Superior temporal gyrus (tissue), 1 donor: ENCODE results near the gene CD86.
"Not testable (repeated sequence)": the region's sequence is repeated elsewhere in the genome, so short reads cannot be mapped to it uniquely, and the experiment has no call there.

ENCODE experiments used
- DNase-seq: peaks from one replicate; pipeline ENCODE4 v3.0.0-alpha.2; 2016; ENCODE audit errors: extremely low spot score

Gene CD86, protein sequence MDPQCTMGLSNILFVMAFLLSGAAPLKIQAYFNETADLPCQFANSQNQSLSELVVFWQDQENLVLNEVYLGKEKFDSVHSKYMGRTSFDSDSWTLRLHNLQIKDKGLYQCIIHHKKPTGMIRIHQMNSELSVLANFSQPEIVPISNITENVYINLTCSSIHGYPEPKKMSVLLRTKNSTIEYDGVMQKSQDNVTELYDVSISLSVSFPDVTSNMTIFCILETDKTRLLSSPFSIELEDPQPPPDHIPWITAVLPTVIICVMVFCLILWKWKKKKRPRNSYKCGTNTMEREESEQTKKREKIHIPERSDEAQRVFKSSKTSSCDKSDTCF

DNA sequence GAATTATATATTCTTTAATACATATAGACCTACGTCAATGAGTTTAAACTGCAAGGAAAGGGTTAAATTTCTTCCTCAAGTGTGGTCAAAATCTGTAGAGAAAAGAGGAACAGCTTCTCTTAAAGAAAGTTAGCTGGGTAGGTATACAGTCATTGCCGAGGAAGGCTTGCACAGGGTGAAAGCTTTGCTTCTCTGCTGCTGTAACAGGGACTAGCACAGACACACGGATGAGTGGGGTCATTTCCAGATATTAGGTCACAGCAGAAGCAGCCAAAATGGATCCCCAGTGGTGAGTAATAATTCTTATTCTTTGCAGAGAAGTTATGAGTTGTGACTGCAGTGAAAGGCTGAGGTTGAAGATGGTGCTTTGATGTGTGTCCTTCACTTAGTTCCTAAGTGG, at the start of gene CD86:
TSS of gene CD86 (plus strand) at position 148 of the 400 bp plus-strand sequence. CDS start at position 276, 128 bp downstream.
- no peak for DNase-seq

DNA sequence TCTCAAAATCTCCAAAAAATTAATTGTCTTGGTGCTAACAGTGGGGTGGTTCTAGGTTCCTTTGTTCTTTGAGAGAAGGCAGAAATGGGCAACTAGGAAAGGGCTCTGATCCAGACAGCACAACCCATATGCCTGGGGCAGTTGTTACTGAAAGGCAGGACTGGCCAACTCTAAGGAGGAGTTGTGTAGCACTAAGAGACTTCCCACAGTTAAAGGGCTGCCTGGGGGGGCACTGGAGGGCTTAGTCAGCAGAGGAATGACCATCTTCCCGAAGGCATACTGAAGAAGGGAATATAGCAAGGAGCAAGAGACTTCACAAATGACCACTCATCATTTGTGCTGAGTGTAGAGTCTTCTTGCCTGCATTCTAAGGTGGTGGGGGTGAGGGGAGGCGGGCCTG, 48.9 kb upstream of the CD86 start:
- DNase-seq: no peak

DNA sequence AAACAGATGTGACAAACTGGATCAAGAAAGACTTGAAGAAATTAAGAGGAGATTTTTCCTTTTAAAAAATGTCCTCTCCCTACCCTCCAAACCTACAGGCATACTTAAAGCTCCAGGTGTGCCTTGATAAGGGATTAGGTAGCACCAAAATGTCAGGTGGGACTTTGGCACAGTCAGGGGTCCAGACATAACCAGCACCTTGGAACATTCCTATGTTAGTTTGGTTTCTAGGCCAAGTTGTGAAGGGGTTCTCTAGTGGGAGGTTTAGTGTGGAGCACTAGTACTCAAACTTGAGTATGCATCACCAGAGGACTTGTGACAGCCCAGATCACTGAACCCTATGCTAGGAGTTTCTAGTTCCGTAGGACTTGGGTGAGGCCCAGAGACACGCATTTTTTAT, 47.0 kb upstream of the CD86 start:
- DNase-seq: no peak

DNA sequence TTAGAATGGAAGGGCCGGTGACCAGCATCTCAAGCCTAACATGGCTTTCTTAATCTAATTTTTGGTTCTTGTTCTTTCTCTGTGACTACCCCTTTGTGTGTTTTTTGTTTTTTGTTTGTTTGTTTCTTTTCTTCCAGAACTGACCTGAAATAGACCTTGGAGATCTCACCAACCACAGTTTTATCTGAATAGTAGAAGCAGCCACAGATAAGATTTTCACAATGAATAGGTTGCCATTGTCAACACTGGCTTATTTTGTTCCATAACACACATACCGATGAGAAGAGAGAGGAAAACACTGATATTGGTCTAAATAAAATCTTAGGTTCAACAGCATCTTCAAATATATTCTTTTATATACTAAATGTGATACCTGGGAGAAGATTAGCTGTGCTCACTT, 44.7 kb upstream of the CD86 start:
- no peak for DNase-seq

DNA sequence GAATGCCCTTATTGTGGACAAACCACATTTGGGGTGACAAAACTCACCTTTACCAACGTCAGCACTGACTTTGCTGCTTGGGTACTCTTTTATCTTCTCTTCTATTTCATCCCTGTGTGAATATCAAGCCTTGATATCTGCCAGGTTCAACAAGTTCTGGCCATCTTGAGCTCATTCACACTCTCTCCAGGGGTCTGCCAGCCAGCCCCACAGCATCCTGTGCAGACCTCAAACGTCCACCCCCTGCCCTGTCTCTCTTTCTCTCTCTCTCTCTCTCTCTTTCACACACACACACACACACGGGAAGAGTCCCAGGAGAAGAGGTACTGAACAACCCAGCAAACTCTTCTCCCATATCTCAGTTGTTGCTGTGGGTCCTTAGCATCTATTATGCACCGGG, 43.8 kb upstream of the CD86 start:
- DNase-seq: no peak

DNA sequence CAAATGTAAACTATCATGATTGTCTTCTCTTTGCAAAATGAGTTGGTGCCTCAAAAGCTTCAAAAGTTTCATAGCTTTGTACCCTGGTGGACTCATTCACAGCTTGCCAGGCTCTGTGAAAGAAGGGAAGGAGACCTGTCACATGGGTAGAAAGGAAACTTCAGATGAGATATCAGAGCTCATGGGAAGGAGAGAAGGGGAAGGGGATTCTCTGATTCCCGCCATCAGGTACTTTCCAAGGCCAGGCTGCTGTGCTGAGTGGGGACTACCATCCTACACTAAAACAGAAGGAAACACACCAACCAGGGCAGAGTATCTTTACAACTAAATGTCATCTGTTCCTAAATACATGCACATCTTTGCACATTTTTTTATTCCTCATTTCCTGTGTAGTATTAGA, 42.3 kb upstream of the CD86 start:
- DNase-seq: no peak

DNA sequence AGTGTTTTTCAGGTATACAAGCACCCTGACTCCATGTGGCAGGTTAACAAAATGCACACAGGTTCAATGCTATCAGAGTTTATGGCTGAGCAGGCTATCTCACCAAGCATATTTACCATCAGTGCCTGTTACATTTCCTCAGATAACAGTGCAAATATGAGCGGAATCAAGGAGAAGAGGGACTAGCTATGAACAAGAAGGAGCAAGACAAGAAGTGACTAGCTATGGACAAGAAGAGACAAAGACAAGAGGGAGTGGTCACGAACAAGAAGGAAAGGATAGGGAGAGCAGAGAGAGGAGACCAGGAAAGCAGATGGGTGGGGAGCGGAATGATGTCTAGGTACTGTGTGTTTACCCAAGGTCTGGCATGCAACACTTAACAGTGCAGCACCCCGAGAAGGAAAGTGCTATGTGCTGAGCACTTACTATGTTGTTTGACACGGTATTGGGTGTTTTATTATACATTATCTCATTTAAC, 41.7 kb upstream of the CD86 start:
- no peak for DNase-seq

DNA sequence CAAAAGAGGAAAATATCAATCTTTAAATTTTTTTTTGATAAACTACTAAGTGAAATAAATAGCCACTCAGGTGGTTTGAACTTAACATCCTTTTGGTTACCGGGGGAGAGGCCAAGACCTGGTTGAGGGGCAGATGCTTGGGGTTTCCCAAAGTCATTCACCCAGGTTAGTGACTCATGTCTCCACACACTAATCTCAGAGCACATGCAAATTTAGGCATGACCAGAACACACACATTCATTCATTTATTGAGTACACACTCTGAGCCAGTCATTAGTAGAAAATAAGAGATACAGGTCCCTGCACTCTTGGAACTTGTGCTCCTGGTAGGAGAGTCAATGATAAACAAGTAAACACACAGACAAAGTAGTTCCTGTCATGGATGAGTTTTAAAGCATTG, 40.4 kb upstream of the CD86 start:
- no peak for DNase-seq

DNA sequence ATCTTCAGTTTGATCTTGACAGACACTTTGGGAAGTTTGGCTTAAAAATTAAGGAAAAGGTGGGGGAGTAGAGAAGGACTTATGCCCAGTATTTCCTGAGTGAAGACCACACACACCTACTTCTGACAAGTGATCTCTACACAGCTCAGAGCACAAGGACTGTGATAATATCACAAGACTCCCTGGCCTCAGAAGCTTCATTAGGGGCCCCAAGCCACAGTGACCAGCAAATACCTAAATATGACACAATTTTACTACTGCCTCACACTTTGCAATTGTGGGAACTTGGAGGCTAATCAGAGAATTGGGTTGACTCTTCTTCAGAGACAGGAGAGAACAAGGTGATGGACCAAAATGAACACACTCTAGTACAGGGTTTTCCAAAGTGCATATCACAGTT, 35.7 kb upstream of the CD86 start:
- DNase-seq: no peak

DNA sequence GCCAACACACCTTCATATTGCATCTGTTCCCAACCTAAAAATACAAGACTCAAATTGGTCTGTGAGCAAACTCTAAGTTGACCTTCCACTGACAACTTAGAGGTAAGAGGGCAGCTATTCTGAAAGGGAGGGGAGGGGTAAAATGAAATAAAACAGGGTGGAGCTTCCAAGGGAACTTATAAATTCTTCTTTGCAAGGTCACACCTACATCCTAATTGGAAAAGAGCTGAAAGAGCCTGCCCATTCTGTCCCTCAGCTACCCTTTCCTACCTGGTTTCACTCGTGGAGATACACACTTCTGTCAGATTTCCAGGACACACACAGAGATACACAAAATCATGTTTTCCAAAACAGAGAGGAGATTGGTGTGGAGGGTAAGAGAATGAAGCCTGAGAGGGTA, 34.1 kb upstream of the CD86 start:
- no peak for DNase-seq

DNA sequence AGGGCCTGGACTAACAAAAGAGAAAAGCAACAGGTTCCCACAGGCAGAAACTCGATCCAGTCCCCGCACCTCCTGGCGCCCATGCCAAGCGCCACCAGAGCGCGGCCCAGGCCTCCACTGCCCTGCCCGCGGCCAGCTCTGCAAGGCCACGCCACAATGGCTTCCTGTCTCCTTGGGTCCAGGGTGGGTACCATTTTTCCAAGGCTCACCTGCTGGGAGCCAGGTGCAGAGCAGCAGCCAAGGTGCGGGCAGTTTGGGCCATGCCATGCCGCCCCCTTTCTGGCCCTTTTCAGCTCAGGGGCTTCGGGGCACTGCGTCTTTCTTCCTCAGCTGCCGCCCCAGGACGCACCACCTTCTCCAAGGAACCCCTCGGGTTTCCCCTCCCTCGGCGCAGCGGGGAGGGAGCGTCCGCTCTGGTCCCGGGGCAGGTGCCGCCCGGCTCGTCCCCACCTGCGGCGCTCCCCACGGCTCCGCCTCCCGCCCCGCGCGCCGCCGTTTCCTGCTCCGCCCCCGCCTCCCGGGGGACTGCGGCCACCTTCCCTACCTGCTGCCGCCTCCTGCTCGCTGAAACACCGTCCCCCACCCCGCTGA, 33.3 kb upstream of the CD86 start, which contains the start of gene ILDR1:
TSS of gene ILDR1 (minus strand) at position 437 of the 591 bp plus-strand sequence. CDS start at position 267, 170 bp downstream.
- no peak for DNase-seq

DNA sequence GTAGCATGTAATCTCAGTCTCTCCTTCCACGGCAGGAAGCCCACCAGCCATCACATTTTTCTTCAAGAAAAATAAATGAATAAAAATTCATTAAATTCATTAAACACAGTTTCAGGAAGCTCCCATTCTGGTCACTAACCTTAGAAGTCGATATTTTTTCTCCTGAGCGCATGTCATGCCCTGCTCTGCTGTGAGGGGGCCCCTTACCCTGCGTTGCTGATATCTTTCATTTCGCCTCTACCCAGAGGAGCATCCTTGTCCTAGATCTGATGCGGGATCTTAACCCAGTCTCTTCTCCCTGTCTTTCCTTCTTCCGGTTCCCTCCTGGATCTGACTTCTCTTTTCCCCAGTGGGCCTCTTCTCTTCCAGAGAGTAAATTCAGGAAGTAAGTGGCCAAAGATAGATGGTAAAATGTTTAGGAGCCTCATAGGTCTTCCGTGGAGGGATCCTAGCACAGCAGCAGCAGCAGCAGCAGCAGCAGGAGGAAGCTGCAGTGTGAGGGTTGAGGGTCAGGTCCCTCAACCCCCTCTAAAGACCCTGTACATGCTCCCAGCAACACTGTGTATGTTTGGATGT, 31.7 kb upstream of the CD86 start:
- DNase-seq: no peak

DNA sequence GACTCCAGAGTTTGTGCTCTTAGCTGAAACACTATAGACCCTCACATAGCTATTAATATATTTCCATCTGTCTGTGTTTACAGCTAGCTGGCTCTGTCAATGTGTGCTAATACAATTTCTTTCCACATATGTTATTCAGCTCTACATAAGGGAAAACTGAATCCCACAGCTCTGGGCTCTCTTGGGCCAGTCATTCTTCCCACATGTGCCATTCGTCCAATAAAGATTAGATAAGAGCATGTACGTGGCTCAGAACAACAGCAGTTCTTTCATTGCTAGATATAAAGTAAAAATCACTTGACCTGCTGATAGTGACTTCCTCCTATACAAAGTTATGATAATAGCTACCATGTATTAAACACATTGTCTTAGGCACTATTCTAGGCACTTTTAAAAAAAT, 30.4 kb upstream of the CD86 start:
- no peak for DNase-seq

DNA sequence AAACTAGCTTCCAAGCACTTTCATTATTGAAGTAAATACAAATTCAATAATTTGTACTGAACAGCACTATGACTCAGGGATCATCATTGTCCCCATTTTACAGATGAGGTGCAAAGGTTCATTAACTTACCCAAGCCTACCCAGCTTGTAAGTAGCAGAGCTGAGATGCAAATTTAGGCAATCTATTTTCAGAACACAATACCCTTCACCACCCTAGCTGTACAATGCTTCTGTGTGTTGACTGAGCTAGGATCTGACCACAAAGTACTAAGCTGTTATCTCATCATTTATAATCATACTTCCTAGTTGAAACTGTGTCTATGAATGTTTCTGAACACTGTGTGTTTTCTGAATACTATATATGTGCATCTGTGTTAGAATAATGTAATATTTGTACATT, 29.9 kb upstream of the CD86 start:
- no peak for DNase-seq

DNA sequence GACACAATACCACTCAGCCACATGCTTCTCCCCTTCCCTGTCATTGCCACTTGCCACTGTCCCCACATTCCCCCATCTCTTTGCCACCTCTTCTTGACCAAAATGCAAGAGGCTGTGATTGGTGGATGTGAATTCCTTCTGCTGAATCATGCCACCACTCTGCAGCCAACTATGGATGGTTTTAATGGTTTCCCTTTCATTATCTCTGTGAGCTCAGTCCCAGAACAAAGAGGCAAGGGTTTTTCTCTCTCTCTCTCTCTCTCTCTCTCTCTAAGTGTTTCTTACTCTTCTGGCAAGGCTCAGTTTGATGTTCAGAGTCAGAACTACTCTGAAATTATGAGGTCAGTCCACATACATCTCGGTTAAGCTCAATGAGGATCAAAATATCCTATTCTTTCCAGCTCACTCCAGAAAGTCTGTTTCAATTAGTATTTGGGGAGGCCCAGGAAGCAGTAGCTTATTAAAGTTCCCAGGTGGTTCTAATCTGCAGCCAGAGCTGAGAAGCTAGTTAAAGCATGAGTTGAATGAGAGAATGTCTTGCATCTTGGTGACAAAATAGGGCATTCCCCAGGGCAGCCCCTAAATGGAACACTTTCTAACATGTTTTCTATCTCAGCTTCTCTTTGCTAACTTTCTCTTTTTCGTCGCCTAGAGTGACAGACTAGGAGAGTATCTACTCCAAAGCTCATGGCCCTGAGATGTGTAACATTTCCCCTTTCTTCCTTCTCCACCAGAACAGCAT, 24.6 kb upstream of the CD86 start:
- DNase-seq: no peak

DNA sequence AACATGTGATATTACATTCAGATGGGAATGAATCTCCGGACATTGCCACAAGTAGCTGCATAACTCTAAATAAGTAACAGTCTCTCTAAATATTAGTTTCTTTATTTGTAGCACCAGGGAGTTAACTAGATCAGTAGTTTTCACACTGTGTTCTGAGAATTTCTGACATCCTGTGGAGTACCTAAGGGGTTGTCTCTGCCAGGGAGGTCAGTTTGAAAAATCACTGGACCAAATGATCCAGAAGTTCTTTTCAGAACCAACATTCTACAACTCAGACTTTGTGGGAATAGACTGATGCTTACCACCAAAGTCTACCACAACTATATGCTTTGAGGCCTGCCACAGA, 24.1 kb upstream of the CD86 start:
- no peak for DNase-seq

DNA sequence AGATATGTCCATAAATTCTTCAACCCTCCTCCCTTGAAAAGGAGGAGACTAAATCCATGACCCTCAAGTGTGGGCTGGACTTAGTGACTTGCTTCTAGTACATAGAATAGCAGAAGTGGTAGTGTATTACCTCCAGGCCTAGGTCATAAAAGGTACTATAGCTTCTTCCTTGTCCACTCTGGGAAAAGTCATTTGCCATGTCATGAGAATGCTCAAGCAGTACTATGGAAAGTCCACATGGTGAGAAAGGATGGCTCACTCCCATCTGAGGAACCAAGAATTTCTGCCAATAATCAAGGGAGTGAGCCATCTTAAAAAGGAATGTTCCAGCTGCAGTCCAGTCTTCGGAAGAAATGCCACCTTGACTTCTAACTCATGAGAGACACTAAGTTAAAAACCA, 22.6 kb upstream of the CD86 start:
- no peak for DNase-seq

DNA sequence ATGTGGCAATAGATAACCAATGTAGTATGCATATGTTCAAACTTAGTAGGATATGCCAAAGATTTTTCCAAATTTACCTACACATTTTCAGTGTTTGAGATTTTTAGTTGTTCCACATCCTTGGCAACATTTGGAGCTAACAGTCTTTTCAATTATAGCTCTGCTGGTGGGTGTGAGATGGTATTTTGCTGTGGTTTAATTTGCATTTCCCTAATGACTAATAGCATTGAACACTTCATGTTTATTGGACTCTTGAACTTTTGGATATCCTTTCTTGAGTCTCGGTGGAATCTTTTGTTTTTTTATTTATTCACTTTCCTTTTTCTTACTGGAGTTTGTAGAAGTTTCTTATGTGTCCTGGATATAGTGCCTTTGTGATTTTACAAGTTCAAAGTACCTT, 22.1 kb upstream of the CD86 start:
- DNase-seq: no peak

DNA sequence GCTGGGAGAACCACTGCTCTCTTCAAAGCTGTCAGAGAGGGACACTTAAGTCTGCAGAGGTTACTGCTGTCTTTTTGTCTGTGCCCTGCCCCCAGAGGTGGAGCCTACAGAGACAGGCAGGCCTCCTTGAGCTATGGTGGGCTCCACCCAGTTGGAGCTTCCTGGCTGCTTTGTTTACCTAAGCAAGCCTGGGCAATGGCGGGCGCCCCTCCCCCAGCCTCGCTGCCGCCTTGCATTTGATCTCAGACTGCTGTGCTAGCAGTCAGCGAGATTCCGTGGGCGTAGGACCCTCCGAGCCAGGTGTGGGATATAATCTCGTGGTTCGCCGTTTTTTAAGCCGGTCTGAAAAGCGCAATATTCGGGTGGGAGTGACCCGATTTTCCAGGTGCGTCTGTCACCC, 7.9 kb upstream of the CD86 start:
- DNase-seq: not testable (repeated sequence)

DNA sequence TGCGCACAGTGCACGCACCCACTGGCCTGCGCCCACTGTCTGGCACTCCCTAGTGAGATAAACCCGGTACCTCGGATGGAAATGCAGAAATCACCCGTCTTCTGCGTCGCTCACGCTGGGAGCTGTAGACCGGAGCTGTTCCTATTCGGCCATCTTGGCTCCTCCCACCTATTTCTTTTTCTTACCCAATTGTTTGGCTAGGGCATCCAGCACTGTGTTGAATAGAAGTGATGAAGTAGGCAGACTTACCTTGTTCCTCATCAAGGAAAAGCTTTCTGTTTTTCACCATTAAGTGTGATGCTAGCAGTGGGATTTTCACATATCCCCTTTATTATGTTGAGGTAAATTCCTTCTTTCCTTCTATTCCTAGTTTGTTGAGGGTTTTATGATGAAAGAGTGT, 7.4 kb upstream of the CD86 start:
- not testable (repeated sequence) for DNase-seq

DNA sequence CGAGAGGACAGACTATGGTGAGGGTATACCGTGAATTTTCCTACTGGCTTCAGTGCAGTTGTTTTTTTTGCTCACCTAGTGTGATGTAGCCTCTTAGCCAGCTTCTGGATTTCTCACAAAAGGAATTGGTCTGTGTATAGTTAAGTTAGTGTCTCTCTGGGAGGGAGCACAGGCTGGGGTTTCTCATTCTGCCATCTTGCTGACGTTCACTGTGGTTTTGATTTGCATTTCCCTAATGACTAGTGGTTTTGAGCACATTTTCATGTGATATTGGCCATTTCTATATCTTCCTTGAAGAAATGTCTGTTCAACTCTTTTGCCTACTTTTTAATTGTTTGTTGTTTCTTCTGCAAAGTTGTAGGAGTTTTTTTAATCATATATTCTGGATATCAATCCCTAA, 2.2 kb upstream of the CD86 start:
- DNase-seq: no peak

DNA sequence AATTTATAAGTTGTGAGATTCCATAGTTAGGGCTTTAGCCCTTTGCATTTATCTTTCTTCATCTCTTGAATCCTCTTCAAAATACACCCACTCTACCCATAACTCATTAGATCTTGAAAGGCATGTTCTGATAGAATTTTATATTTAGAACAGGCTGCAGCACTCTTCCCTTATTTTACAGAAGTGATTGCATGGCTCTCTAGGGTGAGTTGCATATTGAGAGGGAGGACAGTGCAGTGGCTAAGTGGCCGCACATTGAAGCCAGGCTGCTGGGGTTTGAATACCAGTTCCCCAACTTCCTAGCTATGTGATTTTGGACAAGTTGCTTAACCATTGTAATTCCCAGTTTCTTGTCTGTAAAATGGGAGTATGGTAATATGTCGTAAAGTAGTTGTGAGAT, 2.5 kb downstream of the CD86 start:
- DNase-seq: no peak

DNA sequence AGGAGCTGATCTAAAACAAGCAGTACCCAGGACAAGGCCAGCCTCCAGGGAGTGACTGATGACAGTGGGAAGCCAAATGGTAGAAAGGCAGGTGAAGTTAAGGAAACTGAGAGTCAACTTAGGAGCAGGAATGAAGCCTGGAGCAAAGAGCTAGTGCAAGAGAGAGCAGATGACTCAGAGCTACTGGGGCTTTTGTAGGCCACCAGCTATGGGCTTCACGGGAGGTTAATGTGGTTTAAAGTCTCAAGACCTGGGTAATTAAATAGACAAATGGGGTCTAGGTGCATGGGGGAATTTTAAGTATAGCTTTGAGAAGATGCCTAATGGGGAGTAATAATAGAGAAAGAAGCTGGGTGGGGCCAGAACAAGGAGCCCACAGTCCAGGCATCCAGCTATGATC, 3.1 kb downstream of the CD86 start:
- DNase-seq: no peak
